AG04450 (cell line): Measurements from ENCODE around the gene ZNF329. TPM values are rescaled to one million over a fixed set of nuclear protein-coding genes. Genes with fewer than 3 reads are reported as not detected.

Experiments
- CTCF ChIA-PET: fragments of 300-600, 350-600 bp; formaldehyde crosslinking; extraction: SDS; loops from one replicate; lab custom pipeline; 2022; ENCODE audit warnings: antibody characterized with exemption, inconsistent platforms; lab: Charles Lee
- POLR2A ChIA-PET: fragments of 350-600 bp; formaldehyde crosslinking; extraction: SDS; loops from one replicate; lab custom pipeline; 2021; ENCODE audit warnings: antibody characterized with exemption, inconsistent platforms; lab: Yijun Ruan, JAX
- DNase-seq: peaks from one replicate; pipeline ENCODE4 v3.0.0-alpha.2; 2011; ENCODE audit warnings: low read depth, low spot score
- H3K27ac ChIP-seq: one replicate; pipeline ENCODE4 v1.5.1; 2012; ENCODE audit warnings: low read depth, low read length, control low read depth
- H3K27me3 ChIP-seq: one replicate; pipeline ENCODE4 v1.6.0; 2012; ENCODE audit warnings: low read length; ENCODE audit not compliant: control insufficient read depth, insufficient read depth
- H3K4me3 ChIP-seq: 2 replicates; pipeline ENCODE4 v1.5.1; 2011; ENCODE audit warnings: mild to moderate bottlenecking, low read depth, low read length, control low read depth
- H3K9me3 ChIP-seq: 2 replicates; pipeline ENCODE4 v1.5.1; 2012; ENCODE audit warnings: low read length; ENCODE audit not compliant: control insufficient read depth, insufficient read depth
- CTCF ChIP-seq: IDR thresholded peaks from 2 replicates; pipeline ENCODE4 v1.5.1; 2011; ENCODE audit warnings: low read depth, low read length, control low read depth, inconsistent platforms
- polyA plus RNA-seq: library from polyadenylated mRNA; depleted of rRNA; stranded (reverse); fragments of >200 nt; gene quantifications from 2 replicates; pipeline ENCODE4 v1.2.3, GENCODE V29; 2011

ZNF329 gene
- polyA plus RNA-seq, 1 experiment = 10.2 TPM

GRCh38 chr19:58182577-58182988, 32.0 kb upstream of the ZNF329 start:
- no peak for TF ChIP-seq CTCF
- ChIA-PET CTCF (interaction anchor here (1.0 kb wide), 1 partner anchor 23 kb away, joined by 7 read pairs; no protein-coding TSS in a partner anchor), POLR2A (interaction anchor here (0.9 to 1.8 kb wide), 3 partner anchors 28 to 180 kb away, joined by 3 to 7 read pairs (median 4); partner anchors contain the start of genes ZNF329 and ZNF606)
- Histone ChIP-seq H3K4me3 (peak overlapping the region; percentile 80), H3K9me3 (peaks cover 92% of the 10 kb centered on the region), H3K27me3 (no peaks in the 10 kb centered on the region), H3K27ac (peak overlapping the region; percentile 98)
- no peak for DNase-seq

DNA sequence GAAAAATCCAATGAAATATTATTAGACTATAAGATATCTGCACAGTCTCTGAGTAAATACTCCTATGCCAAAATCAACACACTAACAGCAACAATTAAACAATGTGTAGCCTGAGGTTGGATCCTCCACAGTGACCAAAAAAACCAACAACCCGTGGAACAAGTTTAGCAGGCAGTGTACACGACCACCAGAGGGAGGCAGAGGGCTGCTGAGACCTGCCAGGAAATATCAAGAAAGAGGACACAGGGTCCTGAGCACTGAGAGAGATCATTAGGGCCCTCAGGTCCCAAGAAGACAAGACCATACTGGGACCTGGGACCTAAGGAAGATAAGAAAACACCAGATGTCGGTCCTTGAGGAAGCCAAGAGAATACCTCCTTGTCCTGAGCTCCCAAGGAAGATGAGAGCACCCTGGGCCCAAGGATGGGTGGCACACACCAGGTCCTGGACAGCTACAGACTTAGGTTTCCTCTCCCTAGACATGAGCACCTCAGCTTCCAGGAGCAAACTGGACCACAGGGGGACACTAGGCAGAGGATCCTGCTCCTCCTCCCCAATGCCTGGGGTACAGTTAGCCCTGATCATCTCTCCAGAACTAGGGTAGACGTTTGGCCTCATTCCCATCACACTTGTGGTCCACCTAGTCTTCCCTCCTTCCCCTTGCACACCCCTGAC, 31.4 kb upstream of the ZNF329 start:
- POLR2A ChIA-PET = no interaction called here
- H3K27ac ChIP-seq = no peak overlapping the region

DNA sequence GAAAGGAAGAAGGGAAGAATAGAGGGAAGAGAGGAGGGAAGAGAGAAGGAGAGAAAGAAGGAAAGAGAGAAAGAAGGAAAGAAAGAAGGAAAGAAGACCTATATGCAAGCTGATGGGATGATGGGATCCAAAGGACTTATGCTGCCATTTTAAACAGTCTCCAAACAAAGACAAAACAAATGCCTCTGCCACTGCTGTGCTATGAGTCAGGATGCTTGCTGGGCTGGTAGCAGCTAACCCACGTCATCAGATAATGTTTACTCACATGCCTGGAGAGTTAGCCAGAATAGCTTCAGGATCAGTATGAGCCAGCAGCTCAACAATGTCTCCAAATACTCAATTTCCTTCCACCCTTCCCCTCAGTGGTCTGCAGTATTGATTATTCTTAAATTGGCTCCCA, 20.3 kb upstream of the ZNF329 start:
- no peaks in the 10 kb centered on the region for H3K27me3 ChIP-seq
- no peak for TF ChIP-seq CTCF
- no peak for DNase-seq
- no peak overlapping the region for H3K27ac ChIP-seq
- no peak overlapping the region for H3K4me3 ChIP-seq
- CTCF ChIA-PET = interaction anchor here (0.6 kb wide), 1 partner anchor 532 kb away, joined by 6 read pairs; no protein-coding TSS in a partner anchor
- POLR2A ChIA-PET = interaction anchor here (0.7 kb wide), 1 partner anchor 281 kb away, joined by 7 read pairs; the partner anchor contains the start of gene ZNF324B
- H3K9me3 ChIP-seq = peaks cover 77% of the 10 kb centered on the region

More for the DNA sequence above, 31.4 kb upstream of the ZNF329 start:
- no peak for DNase-seq
- CTCF ChIA-PET = interaction anchor here (1.0 kb wide), 1 partner anchor 23 kb away, joined by 7 read pairs; no protein-coding TSS in a partner anchor
- Histone ChIP-seq H3K9me3 (peaks cover 89% of the 10 kb centered on the region), H3K4me3 (peak overlapping the region; percentile 80), H3K27me3 (no peaks in the 10 kb centered on the region)
- peak; percentile 32; the same call in 1 of the 2 replicates for TF ChIP-seq CTCF

- no peak for DNase-seq
- H3K4me3 ChIP-seq = no peak overlapping the region
- CTCF ChIA-PET = no interaction called here
- POLR2A ChIA-PET = no interaction called here
- H3K9me3 ChIP-seq = peaks cover 76% of the 10 kb centered on the region
- H3K27ac ChIP-seq = no peak overlapping the region
- no peak for TF ChIP-seq CTCF
- H3K27me3 ChIP-seq = no peaks in the 10 kb centered on the region
Observed at GRCh38 chr19:58166708-58167280, 16.2 kb upstream of the ZNF329 start.

DNA sequence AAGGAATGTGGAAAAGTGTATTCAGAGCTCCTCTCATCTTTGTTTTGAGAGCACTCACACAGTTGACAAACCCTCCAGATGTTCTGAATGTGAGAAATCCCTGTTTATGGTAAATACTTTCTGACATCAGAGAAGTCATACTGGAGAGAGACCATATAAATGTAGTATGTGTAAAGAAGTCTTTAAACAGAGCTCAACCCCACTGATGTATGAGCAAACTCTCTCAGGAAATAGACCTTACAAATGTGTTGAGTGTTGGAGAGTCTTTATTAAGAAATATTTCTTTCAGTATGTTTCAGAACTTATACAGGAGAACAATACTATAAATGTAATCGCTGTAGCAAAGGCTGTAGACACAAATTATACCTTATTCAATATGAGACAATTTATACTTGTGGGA, 15.7 kb upstream of the ZNF329 start:
- Histone ChIP-seq H3K9me3 (peaks cover 70% of the 10 kb centered on the region), H3K4me3 (no peak overlapping the region), H3K27me3 (no peaks in the 10 kb centered on the region), H3K27ac (no peak overlapping the region)
- no peak for TF ChIP-seq CTCF
- ChIA-PET CTCF (no interaction called here), POLR2A (no interaction called here)
- DNase-seq = no peak
